Activated gamma-delta T cell treated with anti-CD3 and anti-CD28 coated beads, Interleukin-2, amount 50 U/mL, for 16 hours (primary cell): ENCODE measurements around the gene NISCH.
"Not testable (repeated sequence)": the region's sequence is repeated elsewhere in the genome, so short reads cannot be mapped to it uniquely, and the experiment has no call there.

Source experiments
- DNase-seq: peaks from one replicate; pipeline ENCODE4 v3.0.0-alpha.2; 2020; ENCODE audit warnings: low read depth

The NISCH gene

DNA sequence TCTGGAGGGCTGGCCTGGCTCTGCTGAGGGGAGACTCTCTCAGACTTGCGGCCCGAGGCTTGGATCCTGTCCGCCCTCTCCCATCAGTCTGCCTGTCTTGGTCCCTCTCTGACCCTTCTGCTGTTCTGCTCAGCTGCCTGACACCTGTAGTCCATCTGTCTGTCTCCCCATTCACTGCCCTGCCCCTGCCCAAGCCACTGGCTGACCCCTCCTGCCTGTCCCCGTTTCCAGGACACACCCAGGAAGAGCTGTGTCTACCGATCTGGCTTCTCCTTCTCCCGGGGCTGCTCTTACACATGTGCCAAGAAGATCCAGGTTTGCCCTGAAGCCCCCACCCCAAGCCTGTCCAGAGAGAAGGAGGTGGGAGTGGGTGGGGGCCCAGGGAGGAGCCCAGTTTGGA lies 59.8 kb downstream of the NISCH start:
- DNase-seq = no peak

DNA sequence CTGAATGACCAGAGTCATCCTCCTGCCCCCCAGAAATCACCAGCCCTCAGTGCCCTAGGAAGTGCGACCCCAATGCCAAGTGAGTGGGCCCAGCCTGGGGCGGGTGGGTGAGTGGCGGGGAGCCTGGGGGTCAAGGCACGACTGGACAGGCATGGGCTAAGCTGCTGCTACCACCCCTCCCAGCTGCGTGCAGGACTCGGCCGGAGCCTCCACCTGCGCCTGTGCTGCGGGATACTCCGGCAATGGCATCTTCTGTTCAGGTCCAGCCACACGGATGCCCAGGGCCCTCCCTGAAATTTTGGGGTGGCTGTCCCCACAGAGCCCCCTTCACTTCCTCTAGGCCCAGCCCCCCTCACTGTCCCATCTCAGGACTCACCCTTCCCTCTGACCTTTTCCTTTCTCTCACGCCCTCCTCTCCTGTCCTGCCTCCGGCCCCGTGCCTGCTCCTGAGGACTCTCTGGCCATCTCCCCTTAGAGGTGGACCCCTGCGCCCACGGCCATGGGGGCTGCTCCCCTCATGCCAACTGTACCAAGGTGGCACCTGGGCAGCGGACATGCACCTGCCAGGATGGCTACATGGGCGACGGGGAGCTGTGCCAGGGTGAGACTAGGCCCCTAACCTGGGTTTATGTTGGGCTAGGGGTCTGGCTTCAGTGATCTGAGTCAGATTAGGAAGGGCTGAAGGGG lies 61.2 kb downstream of the NISCH start:
- no peak for DNase-seq

GRCh38 chr3:52517796-52518722 lies 62.7 kb downstream of the NISCH start:
- DNase-seq = no peak

- DNase-seq = no peak
These were observed 63.5 kb downstream of the NISCH start for GRCh38 chr3:52518723-52519444.

DNA sequence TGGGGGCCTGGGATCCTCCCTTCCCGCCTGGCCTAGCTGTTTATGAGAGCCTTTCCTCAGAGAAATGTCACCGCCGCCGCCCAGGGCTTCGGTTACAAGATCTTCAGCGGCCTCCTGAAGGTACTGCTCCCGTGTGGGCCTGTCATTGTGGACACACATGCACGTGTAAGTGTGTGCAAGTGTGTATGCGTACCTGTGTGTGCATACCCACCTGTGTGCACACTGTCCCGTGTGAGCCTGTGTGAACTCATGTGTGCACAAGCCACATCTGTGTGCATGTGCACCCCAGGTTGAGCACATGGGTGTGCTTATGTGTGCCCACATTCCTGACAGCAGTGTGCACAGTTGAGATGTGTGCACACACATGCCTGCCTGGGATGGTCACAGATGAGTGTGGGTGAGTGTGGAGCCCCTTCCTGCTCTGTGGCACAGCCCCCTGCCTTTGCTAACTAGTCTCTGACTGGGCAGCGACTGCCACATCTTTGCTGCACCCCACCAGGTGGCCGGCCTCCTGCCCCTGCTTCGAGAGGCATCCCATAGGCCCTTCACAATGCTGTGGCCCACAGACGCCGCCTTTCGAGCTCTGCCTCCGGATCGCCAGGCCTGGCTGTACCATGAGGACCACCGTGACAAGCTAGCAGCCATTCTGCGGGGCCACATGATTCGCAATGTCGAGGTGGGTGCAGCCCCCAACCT lies 64.2 kb downstream of the NISCH start:
- DNase-seq = no peak

DNA sequence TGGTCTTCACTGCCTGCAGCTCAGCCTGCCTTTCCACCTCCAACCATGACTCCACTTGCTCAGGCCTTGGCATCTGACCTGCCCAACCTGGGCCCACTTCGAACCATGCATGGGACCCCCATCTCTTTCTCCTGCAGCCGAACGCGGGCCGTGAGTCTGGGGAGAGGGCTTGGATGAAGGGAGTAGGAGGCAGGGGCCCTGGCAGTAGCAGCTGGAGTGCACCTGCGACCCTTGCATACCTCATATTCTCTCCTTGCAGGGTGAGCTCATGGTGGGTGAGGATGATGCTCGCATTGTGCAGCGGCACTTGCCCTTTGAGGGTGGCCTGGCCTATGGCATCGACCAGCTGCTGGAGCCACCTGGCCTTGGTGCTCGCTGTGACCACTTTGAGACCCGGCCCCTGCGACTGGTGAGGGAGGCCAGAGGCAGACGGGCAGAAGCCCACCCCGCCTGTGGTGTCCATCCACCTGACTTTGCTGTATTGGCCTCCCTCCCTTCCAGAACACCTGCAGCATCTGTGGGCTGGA lies 64.8 kb downstream of the NISCH start:
- DNase-seq = no peak

DNA sequence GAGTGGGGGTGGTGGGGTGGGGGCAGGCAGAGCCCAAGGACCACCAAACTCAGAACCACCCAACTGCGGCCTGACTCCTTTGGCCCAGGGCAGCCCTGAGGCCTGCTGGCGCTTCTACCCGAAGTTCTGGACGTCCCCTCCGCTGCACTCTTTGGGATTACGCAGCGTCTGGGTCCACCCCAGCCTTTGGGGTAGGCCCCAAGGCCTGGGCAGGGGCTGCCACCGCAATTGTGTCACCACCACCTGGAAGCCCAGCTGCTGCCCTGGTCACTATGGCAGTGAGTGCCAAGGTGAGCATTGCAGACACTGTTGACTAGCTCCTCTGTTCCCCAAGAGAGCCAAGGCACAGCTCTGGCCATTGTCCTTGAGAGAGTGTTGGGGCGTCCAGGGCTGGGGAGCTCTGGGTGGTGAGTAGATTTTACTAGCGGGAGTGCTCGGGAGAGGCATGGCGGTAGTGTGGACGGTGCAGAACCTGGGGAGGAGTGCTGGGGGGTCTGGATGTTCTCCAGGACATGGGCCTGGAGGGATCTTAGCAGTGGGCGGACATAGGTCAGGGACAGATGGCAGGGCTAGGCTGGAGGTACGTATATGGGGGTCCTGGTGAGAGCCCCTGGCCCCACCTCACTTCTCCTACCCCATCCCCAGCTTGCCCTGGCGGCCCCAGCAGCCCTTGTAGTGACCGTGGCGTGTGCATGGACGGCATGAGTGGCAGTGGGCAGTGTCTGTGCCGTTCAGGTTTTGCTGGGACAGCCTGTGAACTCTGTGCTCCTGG lies 65.5 kb downstream of the NISCH start:
- DNase-seq = no peak

DNA sequence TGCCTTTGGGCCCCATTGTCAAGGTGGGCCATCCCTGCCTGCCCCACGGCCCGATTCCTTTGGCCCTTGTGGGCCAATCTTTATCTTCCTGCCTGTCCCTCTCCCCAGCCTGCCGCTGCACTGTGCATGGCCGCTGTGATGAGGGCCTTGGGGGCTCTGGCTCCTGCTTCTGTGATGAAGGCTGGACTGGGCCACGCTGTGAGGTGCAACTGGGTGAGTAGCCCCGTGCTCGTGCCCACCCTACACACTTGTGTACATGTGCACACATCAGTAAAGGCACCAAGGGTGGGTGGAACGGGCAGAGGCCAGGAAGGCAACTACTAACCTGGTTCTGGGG lies 66.1 kb downstream of the NISCH start:
- no peak for DNase-seq

GRCh38 chr3:52521881-52522650 lies 66.7 kb downstream of the NISCH start:
- DNase-seq = no peak

DNA sequence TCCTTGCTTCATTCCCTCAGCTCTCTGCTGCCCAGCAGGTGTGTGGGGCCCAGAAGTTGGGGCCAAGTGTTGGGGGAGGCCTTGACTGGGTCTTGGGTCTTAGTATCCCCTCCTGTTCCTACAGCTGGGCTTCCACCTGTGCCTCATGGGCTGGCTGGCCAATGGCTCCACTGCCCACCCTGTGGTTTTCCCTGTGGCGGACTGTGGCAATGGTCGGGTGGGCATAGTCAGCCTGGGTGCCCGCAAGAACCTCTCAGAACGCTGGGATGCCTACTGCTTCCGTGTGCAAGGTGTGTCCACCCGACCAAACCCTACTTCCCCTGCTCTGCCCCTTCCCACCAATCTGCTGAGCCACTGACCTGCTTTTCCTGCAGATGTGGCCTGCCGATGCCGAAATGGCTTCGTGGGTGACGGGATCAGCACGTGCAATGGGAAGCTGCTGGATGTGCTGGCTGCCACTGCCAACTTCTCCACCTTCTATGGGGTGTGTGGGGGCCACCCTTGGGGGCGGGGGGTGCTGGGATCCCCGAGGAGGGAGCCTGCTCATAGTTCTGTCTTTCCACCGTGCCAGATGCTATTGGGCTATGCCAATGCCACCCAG lies 67.3 kb downstream of the NISCH start:
- DNase-seq = no peak

GRCh38 chr3:52523386-52524257 lies 68.2 kb downstream of the NISCH start:
- no peak for DNase-seq

DNA sequence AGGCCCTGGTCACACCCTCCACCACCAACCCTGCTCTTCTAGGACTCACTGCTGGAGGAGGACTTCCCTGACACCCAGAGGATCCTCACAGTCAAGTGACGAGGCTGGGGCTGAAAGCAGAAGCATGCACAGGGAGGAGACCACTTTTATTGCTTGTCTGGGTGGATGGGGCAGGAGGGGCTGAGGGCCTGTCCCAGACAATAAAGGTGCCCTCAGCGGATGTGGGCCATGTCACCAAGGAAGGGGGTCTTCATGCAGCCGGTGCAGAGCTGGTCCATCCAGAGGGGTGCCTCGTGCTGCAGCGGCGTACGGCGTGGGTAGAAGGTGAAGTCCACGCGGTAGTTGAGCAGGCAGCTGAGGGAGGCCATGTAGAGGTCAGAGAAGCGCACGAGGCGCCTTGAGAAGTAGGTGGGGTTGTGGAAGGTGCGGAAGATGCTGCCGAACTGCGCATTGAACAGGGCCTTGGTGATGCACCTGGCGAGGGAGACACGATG lies 68.9 kb downstream of the NISCH start:
- no peak for DNase-seq

- DNase-seq = no peak
These were observed 69.6 kb downstream of the NISCH start for GRCh38 chr3:52524752-52525679.

GRCh38 chr3:52525680-52526561 lies 70.5 kb downstream of the NISCH start:
- DNase-seq = no peak

GRCh38 chr3:52526671-52527038 lies 71.3 kb downstream of the NISCH start:
- not testable (repeated sequence) for DNase-seq

- DNase-seq = no peak
These were observed 71.8 kb downstream of the NISCH start for GRCh38 chr3:52527039-52527731.
